ACHN (cell line): ENCODE data around the gene HLA-A.
"Not testable (repeated sequence)": the region's sequence is repeated elsewhere in the genome, so short reads cannot be mapped to it uniquely, and the experiment has no call there.

Experiments
- DNase-seq: peaks from one replicate; pipeline ENCODE4 v3.0.0-alpha.2; 2015
- in situ Hi-C: cut with HindIII; loops from 2 replicates; pipeline ENCODE4 v1.10.0; 2017; ENCODE audit warnings: low sequenced_read_pairs, low pct_ligation_motif_present, low pct_unique_long_range_greater_than_20kb

HLA-A gene

DNA sequence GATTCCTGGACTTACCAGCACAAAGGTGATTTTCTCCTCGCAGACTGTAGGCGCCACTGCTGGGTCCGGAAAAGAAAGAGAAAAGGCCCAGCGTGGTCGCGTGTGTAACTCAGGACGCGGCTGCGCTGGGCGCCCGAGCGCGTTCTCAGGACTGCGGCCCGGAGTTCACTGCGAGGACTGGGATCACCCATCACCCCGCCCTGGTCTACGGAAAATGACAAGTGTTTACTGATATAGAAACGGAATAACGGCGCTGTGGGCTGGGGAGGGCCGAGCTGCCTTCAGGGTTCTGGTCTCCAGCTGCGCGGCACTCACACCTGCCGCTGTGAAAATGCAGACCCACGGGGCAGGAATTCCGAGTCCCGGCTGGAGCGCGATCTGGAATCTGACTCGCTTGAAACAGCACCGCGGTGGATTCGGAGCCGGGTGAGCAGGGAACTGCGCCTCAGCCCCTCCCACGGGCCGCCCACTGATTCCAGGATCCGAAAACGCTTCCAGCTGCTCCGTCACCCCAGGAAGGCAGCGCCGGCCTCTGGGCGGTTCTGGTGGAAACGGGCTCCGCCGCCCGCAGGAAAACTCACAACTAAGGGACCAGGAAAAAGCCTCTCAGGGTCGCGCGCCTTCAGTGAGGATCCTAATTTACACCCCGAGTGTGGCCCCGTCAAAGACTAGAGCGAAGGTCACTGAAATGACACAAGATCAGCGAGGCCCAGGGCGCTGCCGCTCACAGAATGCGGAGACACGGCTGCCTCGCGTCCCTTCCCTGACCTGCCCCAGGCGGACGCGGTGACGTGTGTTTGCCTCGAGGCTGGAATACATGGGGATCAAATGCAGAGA is 34.5 kb downstream of the HLA-A start:
- in situ Hi-C loops = no loop called here
- peak; percentile 79 for DNase-seq

GRCh38 chr6:29977425-29977727 is 35.0 kb downstream of the HLA-A start:
- no peak for DNase-seq
- in situ Hi-C loops = no loop called here

GRCh38 chr6:29980013-29980412 is 37.7 kb downstream of the HLA-A start:
- in situ Hi-C loops, DNase-seq: not testable (repeated sequence)

- no peak for DNase-seq
- in situ Hi-C loops = no loop called here
Observed at GRCh38 chr6:29980511-29980910, 38.2 kb downstream of the HLA-A start.

- DNase-seq = no peak
- in situ Hi-C loops = no loop called here
Observed at GRCh38 chr6:29981211-29981812, 39.0 kb downstream of the HLA-A start.

GRCh38 chr6:29982097-29982496 is 39.8 kb downstream of the HLA-A start:
- DNase-seq = no peak
- in situ Hi-C loops = no loop called here

- no peak for DNase-seq
- in situ Hi-C loops = no loop called here
Observed at GRCh38 chr6:29984232-29984631, 41.9 kb downstream of the HLA-A start.

GRCh38 chr6:29984992-29985391 is 42.7 kb downstream of the HLA-A start:
- in situ Hi-C loops = no loop called here
- no peak for DNase-seq

DNA sequence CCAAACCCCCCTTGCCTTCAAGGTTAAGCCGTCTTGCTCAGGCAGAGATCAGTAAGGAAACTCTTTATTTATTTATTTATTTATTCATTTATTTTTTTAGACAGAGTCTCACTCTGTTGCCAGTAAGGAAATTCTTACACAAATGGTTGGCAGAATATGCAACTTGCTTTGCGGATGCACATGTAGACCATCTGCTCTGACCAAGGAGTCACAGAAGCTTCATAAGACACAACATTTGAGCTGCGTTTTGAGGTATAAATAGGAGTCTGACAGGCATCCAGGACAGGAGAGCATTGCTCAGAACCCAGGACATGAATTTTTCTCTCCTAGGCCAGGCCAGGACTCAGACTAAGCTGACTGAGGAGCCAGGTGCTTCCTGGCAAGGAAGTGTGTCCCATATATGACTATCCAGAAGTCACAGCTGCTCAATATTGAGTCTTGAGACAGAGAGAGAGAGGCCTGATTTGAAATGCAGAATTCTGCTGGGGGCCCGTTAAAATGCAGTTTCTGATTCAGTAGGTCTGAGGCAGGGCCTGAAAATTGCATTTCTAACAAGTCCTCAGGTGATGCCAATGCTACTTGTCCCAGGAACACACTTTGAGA is 43.9 kb downstream of the HLA-A start:
- in situ Hi-C loops = no loop called here
- DNase-seq = no peak

DNA sequence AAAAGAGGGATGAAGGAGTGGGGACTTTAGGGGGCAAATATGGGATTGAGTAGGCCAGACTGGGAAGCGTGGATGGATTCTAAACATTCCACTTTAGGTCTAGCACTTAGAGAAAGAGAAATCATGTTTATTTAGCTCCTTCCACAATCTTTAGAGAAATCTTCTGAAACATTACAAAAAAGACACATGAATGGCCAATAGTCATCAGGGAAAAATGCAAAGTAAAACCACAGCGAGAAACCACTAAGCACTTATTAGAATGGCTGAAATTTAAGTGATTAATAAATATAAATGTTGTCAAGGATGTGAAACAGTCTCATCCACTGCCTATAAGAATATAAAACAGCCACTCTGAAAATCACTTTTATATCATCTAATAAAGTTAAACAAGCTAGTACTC is 46.9 kb downstream of the HLA-A start:
- in situ Hi-C loops = no loop called here
- no peak for DNase-seq

- in situ Hi-C loops = no loop called here
Observed at GRCh38 chr6:29990931-29991330, 48.6 kb downstream of the HLA-A start.

GRCh38 chr6:29992807-29993206 is 50.5 kb downstream of the HLA-A start:
- DNase-seq = peak; percentile 25
- in situ Hi-C loops = no loop called here

More at GRCh38 chr6:29990931-29991330, 48.6 kb downstream of the HLA-A start:
- DNase-seq = no peak

- in situ Hi-C loops = no loop called here
- no peak for DNase-seq
Observed at GRCh38 chr6:29994826-29995225, 52.5 kb downstream of the HLA-A start.

- DNase-seq = peak; percentile 16
- in situ Hi-C loops = no loop called here
Observed at GRCh38 chr6:29995340-29995777, 53.0 kb downstream of the HLA-A start.
